Measurements from ENCODE around the gene ASCC1.

Gene ASCC1

DNA sequence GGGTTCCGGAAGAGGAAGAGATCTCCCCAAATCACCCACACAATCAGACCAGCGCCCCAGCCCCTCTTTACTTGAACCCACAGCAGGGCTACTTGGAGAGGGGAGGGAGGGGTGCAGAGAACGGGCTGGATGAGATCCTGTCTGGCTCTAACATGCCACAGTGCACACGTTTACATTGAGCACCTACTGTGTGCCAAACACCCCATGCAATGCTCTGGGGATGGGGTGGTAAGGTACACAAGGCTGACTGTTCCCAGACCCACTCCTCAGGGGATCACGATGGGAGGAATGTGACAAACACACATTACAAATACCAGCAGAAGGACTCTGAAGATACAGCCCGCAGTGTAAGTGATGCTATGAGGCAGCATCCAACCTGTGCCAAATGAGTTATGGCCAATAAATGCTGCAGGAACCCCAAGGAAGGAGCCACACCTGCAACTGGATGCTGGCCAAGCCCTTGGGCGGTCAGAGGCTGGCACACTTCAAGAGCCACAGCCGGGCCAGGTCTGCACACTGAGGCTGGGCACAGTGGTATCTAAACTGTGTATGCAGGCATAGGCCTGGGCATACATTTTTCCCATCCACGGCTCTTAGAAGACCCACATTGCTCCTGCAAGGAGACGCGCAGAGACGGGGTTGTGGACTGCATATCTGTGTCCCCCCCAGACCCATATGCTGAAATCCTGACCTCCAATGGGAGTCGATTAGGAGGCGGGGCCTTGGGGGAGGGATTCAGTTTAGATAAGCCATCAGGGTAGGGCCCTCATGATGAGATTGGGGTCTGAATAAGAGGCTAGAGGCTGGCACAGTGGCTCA is 134.1 kb downstream of the ASCC1 start:
- DNase-seq (ENCODE audit: low spot score): no peak

DNA sequence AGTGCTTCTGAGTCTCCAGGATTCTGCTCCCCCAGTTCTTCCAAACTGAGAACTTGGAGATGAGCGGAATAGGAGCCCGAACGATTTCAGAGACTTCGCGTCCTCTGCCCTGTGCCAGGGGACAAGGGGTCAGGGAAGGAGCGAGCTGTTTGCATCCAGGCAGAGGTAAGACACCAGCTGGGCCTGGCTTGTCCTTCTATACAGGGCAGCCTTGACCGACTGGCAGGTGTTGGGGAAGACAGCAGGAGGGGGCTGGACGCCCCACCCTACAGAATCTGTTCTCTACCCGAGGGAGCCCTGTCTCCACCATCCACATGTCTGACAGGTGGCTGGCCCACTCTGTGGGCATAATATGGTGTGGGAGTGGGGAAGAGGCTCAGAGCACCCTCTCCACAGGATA is 134.9 kb downstream of the ASCC1 start:
- no peak for DNase-seq (ENCODE audit: low spot score)

- DNase-seq (ENCODE audit: low spot score): no peak
Observed at GRCh38 chr10:72080042-72080975, 135.8 kb downstream of the ASCC1 start.

DNA sequence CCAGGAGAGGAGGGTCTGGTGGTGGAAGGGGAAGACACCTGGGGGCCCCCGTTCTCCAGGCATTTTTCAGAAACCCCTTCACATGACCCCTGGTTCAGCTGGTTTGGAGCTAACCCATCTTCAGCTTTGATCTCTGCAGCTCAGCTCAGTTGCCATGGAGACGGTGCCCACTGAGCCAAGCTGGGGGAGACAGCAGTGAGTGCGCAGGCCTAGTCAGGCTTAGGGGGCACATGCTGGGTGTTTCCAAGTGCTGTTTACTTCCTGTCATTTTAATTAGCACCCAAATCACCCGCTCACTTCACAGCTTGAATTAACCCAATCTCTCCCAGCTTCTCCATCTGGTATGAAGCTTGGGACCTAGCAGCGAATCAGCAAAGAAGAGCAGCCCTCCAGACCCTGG is 136.7 kb downstream of the ASCC1 start:
- peak; percentile 68 for DNase-seq (ENCODE audit: low spot score)

GRCh38 chr10:72077275-72077990 is 138.6 kb downstream of the ASCC1 start:
- no peak for DNase-seq (ENCODE audit: low spot score)

DNA sequence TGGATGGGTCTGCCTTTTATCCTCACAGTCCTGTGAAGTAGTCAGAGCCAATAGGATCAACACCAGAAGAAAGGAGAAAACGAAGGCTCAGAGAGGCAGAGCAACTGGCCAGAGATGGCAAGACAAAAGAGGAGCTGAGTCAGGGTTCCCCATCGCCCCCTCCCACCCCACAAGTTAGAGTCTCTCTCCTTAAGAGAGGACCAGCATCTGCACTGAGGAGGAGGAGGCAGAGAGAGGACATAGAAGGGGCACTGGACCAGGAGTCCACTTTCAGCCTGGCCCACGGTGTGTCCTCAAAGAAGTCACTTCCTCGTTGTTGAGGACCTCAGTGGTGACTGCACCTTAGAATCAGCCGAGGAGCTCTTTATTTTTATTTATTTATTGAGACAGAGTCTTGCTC is 139.3 kb downstream of the ASCC1 start:
- DNase-seq (ENCODE audit: low spot score): no peak

DNA sequence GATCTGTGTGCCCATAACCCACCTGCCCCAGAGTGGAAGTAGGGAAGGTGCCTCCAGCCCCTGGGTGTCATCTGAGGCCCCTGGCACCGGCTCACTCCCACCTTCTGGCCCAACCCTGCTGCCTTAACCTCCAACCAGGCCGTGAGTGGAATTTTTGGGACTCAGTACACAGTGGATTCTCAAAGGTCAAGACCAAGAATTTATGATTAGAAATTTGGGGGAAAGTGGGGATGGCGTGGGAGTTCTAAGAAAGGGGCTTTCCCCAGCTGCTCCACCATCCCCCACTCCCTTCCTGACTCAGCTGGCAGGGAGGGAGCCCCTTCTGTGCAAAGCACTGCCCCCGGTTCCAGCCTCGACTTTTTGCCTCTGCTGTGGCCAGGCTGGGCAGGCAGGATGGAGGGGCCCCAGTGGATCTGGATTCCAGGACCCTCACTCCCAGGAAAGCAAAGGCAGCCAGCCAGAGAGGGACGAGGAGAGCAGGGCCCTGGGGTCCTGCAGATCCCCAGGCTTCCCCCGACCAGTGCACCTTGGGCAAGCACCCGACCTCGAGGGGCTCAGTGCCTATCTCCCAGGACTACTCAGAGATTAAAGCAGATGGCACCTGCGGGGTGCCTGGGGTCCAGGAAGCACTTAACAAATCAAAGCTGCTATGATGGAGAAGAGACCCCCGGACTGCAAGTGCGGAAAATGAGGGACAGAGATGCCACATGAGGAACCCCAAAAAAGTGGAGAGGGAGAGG is 140.5 kb downstream of the ASCC1 start:
- no peak for DNase-seq (ENCODE audit: low spot score)

DNA sequence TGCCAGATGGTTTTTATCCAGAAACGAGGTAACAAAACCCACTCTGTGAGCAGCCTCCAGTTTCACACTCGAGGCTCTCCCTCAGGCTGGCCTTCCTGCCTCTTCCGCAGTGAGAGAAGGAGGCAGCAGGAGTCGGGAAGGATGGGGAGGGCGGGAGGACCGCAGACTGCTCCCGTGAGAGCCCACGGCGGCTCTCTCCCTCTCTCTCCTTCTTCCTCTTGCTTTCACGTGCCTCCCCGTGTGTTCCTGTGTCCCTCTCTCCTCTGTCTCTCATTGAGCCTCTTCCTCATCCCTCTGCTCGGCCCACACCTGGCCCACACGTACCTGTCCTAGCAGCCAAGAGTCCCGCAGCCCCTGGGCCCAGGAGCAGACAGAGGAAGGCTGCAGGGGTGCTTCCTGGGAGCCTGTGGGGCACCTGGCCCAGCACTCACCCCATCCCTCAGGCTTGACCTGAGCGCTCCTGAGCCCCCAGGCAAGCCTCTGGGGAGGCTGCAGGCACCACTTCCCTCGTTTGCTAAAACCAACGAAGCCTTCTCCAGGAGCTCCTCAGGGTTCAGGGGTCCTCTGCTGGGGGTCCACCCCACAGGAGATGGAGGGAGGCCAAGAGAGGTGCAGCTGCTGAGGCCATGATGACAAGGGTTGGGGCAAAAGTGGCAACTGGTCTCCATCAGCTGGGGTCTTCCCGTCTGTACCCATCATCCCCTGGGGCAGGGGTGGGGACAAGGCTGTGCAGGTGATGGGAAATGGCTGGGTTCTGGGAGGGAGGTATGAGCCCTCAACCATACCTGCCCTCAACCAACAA is 141.3 kb downstream of the ASCC1 start:
- no peak for DNase-seq (ENCODE audit: low spot score)

DNA sequence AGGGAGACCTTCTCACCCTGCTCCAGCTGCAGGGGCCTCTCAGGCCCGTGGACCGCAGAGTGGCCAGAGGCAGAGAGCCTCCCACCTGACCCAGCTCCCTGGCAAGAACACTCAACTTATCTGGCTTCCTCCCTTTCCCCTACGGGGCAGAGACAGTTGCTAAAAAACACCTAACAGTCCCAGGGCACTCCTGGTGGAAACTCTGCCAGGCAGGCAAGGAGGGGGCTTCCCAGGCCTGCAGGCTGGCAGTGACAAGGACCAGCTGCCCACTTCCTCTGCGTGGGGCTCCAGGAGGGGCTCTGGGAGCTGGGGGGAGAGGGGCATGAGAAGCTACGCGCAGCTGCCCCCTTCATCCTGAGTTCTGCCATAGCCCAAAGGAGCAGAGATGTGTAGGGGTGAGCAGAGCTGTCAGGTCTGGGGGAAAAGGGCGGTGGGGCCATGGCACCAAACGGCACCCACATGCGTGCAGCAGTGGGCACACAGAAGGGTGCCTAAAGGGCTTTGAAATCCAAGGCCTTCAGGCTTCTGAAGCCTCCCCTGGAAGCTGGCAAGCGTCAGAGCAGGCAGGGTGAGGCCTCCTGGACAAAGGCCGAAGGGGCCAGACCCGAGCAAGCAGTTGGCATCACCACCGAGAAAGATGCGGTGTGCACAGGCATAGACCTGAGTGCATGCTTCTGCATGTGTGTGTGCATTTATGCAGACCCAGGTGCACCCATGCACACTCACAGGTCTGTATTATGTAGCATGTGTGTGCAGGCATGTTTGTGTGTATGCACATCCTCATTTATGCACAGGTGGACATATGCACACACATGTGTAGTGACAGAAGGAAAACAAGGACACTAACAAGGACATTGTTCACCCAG is 142.1 kb downstream of the ASCC1 start:
- DNase-seq (ENCODE audit: low spot score): no peak

DNA sequence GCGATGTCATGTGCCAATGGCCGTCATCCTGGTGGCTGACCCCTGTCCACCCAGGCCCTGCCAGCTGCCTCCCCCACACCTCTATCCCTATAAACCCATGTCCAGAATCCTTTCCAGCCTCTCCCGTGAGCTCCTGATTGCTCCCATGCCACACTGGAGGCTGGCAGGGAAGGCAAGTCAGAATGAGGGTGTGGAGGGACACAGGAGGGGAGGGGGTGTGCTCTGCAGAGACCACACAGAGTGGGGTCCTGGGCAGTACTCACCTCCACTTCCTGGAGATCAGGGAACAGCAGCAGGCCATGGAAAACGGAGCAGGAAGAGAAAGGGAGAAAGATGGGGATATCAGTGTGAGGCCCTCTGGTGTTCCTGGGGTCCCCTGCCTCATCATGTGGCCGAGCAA is 143.4 kb downstream of the ASCC1 start:
- DNase-seq (ENCODE audit: low spot score): no peak

- no peak for DNase-seq (ENCODE audit: low spot score)
Observed at GRCh38 chr10:72072046-72072445, 144.0 kb downstream of the ASCC1 start.

- no peak for DNase-seq (ENCODE audit: low spot score)
Observed at GRCh38 chr10:72069751-72070526, 146.1 kb downstream of the ASCC1 start.

- DNase-seq (ENCODE audit: low spot score): no peak
Observed at GRCh38 chr10:72068901-72069446, 147.1 kb downstream of the ASCC1 start.

DNA sequence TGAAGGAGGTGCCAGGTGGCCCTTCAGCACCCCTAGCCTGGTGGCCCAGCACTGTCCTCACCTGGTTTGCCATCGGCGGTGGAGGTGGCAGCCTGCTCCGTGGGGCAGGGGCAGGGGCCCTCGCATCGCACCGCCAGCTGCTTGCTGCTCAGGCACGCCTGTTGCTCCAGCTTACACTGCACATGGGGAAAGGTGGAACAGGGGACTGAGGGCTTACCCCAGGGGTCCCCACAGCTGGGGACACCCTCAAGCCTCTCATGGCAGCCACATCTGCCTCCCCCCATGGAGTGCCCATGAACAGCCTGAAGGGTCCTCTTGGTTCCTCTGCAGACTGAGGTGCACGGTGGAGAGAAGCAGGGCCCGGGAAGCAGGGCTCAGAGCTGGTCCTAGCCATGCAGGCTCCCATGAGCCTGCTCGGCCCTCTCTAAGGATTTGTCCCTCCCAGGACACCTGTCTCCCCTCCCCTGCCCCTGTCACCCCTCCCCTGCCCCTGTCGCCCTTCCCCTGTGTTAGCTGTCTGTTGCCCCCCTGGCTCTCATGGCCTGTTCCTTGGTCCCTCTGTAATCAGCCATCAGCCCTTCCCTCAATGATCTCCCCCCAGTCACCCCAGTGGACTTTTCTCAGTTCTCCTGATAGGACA is 147.8 kb downstream of the ASCC1 start:
- DNase-seq (ENCODE audit: low spot score): no peak

DNA sequence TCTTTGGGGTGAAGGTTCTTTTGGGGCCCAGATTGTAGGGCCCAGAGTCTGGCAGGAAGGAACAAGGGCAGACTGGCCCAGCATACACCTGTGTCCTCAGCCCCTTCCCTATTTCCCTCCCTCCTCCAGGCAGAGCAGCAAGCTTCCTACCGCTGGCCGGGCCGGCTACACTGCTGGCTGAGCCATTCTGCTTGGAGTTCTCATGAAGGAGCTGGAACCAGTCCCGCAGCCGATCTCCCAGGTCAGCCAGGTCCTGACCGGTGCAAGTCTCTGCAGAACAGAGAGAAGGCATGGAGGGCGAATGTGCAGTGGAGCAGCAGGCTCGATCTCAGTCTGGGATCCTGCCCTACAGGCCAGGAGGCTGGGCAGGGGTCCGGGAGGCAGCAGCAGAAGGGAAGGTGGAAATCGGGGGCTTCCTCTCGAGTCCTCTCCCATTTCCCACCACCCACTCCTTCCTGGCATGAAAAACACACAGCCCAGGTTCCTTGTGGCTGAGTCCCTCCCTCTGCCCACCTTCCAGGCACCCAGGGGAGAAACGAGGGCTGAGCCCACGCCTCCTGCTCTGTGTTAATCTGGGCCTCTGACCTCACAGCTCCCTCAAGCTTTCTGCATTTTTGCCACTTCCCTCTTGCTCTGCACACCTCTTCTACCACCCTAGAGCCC is 148.5 kb downstream of the ASCC1 start:
- DNase-seq (ENCODE audit: low spot score): no peak

DNA sequence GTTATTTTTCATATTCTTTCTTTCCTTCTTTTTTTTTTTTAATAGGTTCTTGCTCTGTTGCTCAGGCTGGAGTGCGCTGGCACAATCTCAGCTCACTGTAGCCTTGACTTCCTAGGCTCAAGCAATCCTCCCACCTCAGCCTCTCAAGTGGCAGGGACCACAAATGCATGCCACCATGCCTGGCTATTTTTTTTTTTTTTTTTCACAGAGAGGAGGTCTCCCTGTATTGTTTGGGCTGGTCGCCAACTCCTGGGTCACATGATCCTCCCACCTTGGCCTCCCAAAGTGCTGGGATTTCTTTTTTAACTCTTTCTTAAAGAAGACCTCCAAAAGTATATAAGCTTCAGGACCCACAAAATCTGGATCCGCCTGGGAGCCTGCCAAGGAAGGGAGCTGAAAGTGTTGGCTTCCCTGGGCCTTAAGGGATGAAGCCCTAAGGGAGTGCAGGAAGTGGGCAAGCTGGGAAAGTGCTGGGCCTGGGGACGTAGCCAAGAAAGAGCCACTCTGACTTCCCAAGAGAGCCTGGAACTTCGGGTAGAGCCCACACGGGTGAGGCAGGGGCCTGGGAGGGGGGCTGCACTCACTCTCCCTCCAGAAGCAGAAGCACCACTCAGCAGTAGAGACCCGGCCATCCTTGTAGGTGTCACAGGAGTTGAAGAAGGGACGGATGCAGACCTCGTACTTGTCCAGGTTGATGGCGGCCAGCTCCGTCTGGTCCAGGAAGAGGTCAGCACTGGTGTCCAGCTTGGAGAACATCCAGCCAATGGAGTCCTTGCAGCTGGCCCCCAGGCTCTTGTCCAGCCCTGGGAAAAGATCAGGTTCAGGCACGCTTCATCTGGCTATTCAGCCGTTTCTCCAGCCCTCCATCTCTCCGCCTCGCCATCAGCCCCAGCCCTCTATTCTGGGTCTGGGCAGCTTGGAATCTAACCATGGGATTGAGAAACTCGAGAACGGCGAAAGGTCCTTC is 149.5 kb downstream of the ASCC1 start:
- DNase-seq (ENCODE audit: low spot score): no peak
